Fibroblast of lung (primary cell): ENCODE measurements around the gene CRP.

ENCODE experiments used
- EZH2 ChIP-seq: IDR thresholded peaks from 2 replicates; pipeline ENCODE4 v1.5.1; 2012; ENCODE audit warnings: low read length, control low read depth, mild to moderate bottlenecking; ENCODE audit errors: missing control alignments
- TF ChIP-seq, protein P1 (sequence below), 2 donors: IDR thresholded peaks in 1 of 2; conservative IDR thresholded peaks in 1 of 2; 1 replicate in 1 of 2; 2 replicates in 1 of 2; pipeline ENCODE4 v1.5.1; 2011 to 2012; ENCODE audit warnings: low read length in 2 of 2, control low read depth in 1 of 2, inconsistent platforms in 1 of 2, low read depth in 1 of 2, mild to moderate bottlenecking in 1 of 2

DNA sequence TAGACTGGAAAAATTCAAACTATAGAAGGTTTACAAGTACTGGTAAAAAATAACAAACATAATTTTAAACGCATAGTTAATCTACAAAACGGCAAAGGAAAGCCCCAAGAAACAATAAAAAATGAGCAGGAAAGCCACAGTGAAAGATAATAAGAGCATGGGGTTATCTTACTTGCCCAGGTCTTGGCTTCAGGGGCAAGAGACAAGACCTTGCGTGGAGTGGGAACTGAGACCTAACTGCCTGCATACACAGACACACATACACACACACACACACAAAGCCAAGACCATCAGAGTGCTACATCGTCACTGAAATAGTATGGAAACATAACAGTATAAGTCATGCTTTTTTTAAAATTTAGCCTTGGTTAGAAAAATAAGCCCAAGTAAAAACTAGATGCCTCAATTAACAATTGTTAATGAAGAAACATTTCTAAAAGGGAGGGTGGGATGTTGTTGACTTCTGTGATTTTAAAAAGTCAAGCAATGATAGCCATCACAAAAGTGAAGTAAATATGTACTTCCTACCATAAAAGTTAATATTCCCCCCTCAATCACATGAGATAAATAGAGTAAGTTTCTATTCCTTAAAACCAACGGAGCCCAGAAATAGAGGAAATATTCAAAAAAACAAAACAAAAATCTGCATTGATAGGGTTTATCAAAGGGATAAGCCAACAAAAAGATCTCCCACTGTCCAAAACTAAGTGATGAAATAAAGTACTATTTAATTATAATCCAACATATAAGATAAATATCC, 29.4 kb upstream of the CRP start:
- TF ChIP-seq, protein P1, sequence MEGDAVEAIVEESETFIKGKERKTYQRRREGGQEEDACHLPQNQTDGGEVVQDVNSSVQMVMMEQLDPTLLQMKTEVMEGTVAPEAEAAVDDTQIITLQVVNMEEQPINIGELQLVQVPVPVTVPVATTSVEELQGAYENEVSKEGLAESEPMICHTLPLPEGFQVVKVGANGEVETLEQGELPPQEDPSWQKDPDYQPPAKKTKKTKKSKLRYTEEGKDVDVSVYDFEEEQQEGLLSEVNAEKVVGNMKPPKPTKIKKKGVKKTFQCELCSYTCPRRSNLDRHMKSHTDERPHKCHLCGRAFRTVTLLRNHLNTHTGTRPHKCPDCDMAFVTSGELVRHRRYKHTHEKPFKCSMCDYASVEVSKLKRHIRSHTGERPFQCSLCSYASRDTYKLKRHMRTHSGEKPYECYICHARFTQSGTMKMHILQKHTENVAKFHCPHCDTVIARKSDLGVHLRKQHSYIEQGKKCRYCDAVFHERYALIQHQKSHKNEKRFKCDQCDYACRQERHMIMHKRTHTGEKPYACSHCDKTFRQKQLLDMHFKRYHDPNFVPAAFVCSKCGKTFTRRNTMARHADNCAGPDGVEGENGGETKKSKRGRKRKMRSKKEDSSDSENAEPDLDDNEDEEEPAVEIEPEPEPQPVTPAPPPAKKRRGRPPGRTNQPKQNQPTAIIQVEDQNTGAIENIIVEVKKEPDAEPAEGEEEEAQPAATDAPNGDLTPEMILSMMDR (conservative IDR thresholded peaks at IDR 0.05 in 1 of 2, IDR thresholded peaks at IDR 0.05 in 1 of 2; ENCODE audit: low read depth in 1 of 2, low read length in 2 of 2), result no peak
- TF ChIP-seq EZH2, result no peak
